ENCODE results near the gene ZC3H4.

The ZC3H4 gene

GRCh38 chr19:47067215-47067847 is 46.2 kb downstream of the ZC3H4 start:
- no peak for DNase-seq (ENCODE audit: low read depth)
- TF ChIP-seq CTCF (IDR thresholded peaks at IDR 0.05; ENCODE audit: insufficient read depth, low read depth, low read length, missing control alignments) = no peak
- no peak overlapping the region for H3K4me3 ChIP-seq (ENCODE audit: low read depth, low read length)

DNA sequence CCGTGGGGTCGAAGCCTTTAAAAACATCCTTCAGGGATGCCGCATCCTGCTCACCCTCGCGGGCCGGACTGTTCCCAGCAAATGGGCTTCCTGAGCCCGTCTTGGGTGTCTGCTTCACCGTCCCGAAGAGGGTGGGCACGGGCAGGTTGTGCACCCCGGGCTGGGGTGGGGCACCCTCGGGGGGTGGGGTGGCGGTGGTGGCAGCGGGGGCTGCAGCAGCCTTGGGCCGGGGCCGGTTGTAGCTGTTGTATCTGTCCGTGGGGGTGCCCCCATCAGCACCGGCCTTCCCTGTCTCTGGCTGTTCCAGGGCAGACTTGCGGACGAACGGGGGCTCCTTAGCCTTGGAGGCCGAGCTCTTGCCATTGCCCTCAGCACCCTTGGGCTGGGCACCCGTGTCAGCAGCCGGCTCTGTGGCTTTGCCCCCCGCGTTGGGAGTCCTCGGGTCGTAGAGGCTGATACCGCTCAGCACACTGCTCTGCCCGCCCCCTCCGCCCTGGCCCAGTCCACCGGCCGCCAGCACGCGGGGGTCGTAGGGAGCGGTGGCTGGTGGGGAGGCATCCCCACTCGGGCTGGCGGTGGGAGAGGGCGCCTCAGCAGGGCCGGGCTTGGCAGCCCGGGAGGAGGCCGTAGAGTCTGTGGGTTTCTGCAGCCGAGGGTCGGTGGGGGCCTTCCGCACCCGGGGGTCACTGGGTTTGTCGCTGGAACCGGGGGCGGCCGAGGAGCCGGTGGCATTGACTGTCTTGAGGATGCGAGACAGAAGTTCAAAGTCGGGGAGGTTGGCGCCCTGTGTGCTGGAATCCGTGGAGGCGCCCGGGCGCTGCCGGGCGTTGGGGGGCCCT is 47.0 kb downstream of the ZC3H4 start:
- no peak overlapping the region for H3K4me3 ChIP-seq (ENCODE audit: low read depth, low read length)
- no peak for TF ChIP-seq CTCF (IDR thresholded peaks at IDR 0.05; ENCODE audit: insufficient read depth, low read depth, low read length, missing control alignments)
- DNase-seq (ENCODE audit: low read depth) = no peak

DNA sequence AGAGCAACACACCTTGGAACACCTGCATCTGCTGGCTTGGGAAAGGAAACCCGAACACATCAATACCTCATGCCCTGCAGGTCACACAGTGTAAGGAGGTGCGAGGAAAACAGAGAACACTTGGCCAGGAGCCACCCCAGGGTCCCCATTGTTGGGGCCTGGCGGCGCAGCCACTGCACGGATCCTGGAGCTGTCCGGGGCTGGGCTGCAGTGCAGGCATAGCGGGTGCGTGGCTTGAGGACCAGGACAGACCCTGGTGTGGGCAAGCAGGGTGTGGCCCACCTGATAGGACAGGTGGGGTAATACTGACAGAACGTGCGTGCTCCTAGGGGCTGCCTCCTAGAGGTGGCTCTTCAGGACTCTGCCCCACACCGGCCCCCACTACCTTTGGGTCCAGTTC is 48.3 kb downstream of the ZC3H4 start:
- no peak for TF ChIP-seq CTCF (IDR thresholded peaks at IDR 0.05; ENCODE audit: insufficient read depth, low read depth, low read length, missing control alignments)
- no peak overlapping the region for H3K4me3 ChIP-seq (ENCODE audit: low read depth, low read length)
- DNase-seq (ENCODE audit: low read depth) = no peak

DNA sequence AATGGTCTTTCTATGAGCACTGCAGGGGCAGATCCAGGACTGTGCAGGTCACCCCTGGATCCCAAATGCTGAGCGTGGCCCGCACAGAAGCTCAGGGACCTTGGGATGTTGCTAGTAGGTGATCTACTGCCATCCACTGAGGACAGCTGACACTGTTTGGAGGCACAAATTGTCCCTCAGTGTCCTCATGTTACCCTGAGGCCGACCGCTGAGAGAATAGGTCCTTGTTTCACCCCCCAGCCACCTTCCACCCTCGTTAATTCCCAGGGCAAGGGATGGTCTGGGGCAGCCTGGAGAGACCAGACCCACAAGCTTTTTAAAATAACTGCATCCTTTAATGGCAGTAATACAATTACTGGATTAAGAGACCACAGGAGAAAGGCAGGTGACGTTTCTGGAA is 49.7 kb downstream of the ZC3H4 start:
- H3K4me3 ChIP-seq (ENCODE audit: low read depth, low read length) = no peak overlapping the region
- no peak for TF ChIP-seq CTCF (IDR thresholded peaks at IDR 0.05; ENCODE audit: insufficient read depth, low read depth, low read length, missing control alignments)
- DNase-seq (ENCODE audit: low read depth) = no peak

GRCh38 chr19:47058621-47059022 is 55.0 kb downstream of the ZC3H4 start:
- H3K4me3 ChIP-seq (ENCODE audit: low read depth, low read length) = no peak overlapping the region
- no peak for TF ChIP-seq CTCF (IDR thresholded peaks at IDR 0.05; ENCODE audit: insufficient read depth, low read depth, low read length, missing control alignments)
- no peak for DNase-seq (ENCODE audit: low read depth)

GRCh38 chr19:47057328-47057727 is 56.2 kb downstream of the ZC3H4 start:
- H3K4me3 ChIP-seq (ENCODE audit: low read depth, low read length) = no peak overlapping the region
- no peak for DNase-seq (ENCODE audit: low read depth)
- no peak for TF ChIP-seq CTCF (IDR thresholded peaks at IDR 0.05; ENCODE audit: insufficient read depth, low read depth, low read length, missing control alignments)

Measured in GM12865 (cell line).